Subcutaneous abdominal adipose tissue (tissue), 5 donors: ENCODE data around the gene PPP2R5D.
A peak's percentile ranks its signal among the peaks of the same experiment; 100 is the strongest.
"Not testable (repeated sequence)": the region's sequence is repeated elsewhere in the genome, so short reads cannot be mapped to it uniquely, and the experiment has no call there.

Source experiments
- H3K27ac ChIP-seq: one replicate; pipeline ENCODE4 v1.7.0; 2013; ENCODE audit warnings: low read depth, mild to moderate bottlenecking, inconsistent platforms, low read length, moderate library complexity
- H3K27me3 ChIP-seq, 5 donors: one replicate each; pipeline ENCODE4 v1.7.0; 2013; ENCODE audit warnings: low read length in 5 of 5, inconsistent platforms in 1 of 5; ENCODE audit not compliant: control insufficient read depth in 5 of 5, insufficient read depth in 4 of 5
- H3K36me3 ChIP-seq, 5 donors: one replicate each; pipeline ENCODE4 v1.7.0; 2013; ENCODE audit warnings: low read length in 5 of 5; ENCODE audit not compliant: control insufficient read depth in 5 of 5, insufficient read depth in 5 of 5
- H3K4me1 ChIP-seq, 5 donors: one replicate each; pipeline ENCODE4 v1.7.0; 2013; ENCODE audit warnings: low read length in 5 of 5, mild to moderate bottlenecking in 3 of 5, moderate library complexity in 1 of 5; ENCODE audit not compliant: control insufficient read depth in 5 of 5, insufficient read depth in 5 of 5
- H3K4me3 ChIP-seq, 5 donors: one replicate each; pipeline ENCODE4 v1.7.0; 2013; ENCODE audit warnings: low read length in 5 of 5, low read depth in 1 of 5
- H3K9ac ChIP-seq, 5 donors: one replicate each; pipeline ENCODE4 v1.7.0; 2013; ENCODE audit warnings: low read length in 5 of 5, mild to moderate bottlenecking in 4 of 5, moderate library complexity in 3 of 5
- H3K9me3 ChIP-seq, 5 donors: one replicate each; pipeline ENCODE4 v1.7.0; 2013; ENCODE audit warnings: low read length in 5 of 5; ENCODE audit not compliant: control insufficient read depth in 5 of 5
- donor health status: healthy.
- donor health status: healthy.
- donor health status: healthy.
- donor health status: healthy.
- donor health status: healthy.

PPP2R5D gene

DNA sequence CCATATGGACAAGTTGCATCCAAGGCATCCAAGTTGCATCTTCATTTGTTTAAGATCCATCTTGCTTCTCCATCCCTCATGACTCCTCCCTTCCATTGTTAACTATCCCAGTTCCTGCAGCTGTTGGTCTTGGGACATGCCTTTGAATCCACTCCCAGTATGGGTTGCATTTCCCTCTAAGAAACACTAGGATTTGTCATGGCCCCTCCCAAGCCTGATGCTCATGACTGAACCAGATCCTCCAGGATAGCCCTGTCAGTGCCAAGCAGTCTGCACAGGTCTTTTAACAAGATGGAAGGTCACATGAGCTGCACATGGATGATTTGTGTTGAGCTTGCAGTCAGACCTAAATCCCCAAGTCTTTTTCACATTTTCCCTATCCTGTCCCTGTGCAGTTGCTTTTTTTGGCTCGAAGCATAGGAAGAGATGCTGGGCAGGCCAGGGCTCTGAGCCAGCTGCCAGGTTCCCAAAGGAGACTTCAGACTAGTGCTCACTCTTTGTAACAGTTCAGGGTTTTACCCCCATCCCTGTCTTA, 4.2 kb downstream of the PPP2R5D start:
- Histone ChIP-seq H3K27ac (no peak overlapping the region), H3K9ac (no peak overlapping the region), H3K4me1 (peaks cover 15 to 56% (median 44%) of the 10 kb centered on the region in 5 donors), H3K4me3 (no peak overlapping the region), H3K9me3 (no peaks in the 10 kb centered on the region), H3K27me3 (no peaks in the 10 kb centered on the region), H3K36me3 (peaks cover 0 to 32% (median 24%) of the 10 kb centered on the region in 5 donors)

DNA sequence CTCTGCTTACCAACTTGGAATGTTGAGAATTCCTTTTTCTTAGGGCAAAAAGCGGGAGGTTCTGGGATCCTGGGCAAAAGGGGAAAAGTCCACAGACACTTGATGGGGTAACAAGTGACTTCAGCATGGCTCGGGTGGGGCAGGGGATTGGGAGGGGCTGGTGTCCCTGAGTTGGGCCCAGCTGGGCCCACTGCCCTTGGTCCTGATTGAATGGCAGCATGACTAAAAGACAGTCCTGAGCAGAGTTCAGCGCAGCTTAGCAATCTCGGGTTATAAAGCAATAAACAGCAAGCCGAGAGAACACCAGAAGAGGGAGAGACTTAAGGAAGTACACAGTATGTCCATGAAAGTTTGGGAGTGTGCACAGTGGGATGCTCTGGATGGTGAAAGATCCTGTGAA, 5.6 kb downstream of the PPP2R5D start:
- Histone ChIP-seq H3K9ac (no peak overlapping the region), H3K36me3 (peaks cover 0 to 32% (median 24%) of the 10 kb centered on the region in 5 donors), H3K4me3 (no peak overlapping the region), H3K9me3 (no peaks in the 10 kb centered on the region), H3K4me1 (peaks cover 9 to 49% (median 38%) of the 10 kb centered on the region in 5 donors), H3K27ac (no peak overlapping the region), H3K27me3 (no peaks in the 10 kb centered on the region)

DNA sequence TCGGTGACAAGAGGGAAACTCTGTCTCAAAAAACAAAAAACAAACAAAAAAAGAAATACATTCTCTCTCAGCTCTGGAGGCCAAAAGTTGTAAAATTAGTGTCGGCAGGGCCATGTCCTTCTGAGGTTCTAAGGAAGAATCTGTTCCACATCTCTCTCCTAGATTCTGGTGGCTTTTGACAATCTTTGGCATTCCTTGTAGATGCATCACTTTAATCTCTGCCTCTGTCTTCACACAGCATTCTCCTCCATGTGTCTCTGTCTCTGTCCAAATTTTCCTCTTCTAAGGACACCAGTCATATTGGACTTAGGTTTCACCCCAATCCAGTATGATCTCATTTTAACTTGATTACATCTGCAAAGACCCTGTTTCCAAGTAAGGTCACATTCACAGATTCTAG, 9.1 kb downstream of the PPP2R5D start:
- Histone ChIP-seq H3K9me3 (no peaks in the 10 kb centered on the region), H3K36me3 (peaks cover 0 to 27% (median 24%) of the 10 kb centered on the region in 5 donors), H3K27me3 (no peaks in the 10 kb centered on the region), H3K9ac (no peak overlapping the region), H3K4me3 (no peak overlapping the region), H3K27ac (no peak overlapping the region), H3K4me1 (peaks cover 2 to 14% (median 7%) of the 10 kb centered on the region in 5 donors)

DNA sequence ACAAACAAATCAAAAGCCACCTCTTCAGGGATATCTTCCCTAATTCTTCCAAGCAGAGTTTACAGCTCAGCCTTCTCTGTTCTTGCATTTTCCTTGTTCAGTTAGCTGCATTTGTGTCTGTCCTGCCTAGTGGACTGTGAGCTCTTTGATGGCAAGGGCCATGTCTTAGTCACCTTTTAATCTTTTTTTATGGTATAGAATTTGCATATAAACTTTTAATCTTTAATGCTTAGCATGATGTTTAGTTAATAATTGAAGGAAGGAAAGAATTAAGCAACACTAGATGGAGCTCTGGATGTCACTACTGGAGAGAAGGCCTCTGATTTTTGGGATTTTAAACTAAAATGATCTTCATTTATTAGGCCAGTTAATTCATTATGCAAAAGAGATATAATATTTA, 12.1 kb downstream of the PPP2R5D start:
- Histone ChIP-seq H3K9me3 (no peaks in the 10 kb centered on the region), H3K36me3 (peaks cover 0 to 7% (median 2%) of the 10 kb centered on the region in 5 donors), H3K4me3 (no peak overlapping the region), H3K27me3 (no peaks in the 10 kb centered on the region), H3K4me1 (no peaks in the 10 kb centered on the region), H3K9ac (no peak overlapping the region), H3K27ac (no peak overlapping the region)

DNA sequence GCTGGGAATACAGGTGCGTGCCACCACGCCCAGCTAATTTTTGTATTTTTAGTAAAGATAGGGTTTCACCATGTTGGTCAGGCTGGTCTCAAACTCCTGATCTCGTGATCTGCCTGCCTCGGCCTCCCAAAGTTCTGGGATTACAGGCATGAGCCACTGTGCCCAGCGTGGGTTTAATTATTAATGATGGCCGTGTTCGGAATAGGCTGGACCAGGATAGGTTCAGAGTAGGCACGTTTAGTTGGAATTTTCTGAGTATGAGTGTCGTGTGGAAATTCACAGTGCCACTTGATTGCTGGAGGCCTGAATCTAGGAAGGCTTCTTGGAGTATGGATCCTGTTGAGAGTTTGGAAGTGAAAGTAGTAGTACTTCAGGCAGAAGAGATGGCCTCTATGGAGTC, 13.8 kb downstream of the PPP2R5D start:
- H3K36me3 ChIP-seq, H3K9ac ChIP-seq, H3K4me1 ChIP-seq, H3K9me3 ChIP-seq, H3K4me3 ChIP-seq, H3K27ac ChIP-seq, H3K27me3 ChIP-seq: not testable (repeated sequence)

DNA sequence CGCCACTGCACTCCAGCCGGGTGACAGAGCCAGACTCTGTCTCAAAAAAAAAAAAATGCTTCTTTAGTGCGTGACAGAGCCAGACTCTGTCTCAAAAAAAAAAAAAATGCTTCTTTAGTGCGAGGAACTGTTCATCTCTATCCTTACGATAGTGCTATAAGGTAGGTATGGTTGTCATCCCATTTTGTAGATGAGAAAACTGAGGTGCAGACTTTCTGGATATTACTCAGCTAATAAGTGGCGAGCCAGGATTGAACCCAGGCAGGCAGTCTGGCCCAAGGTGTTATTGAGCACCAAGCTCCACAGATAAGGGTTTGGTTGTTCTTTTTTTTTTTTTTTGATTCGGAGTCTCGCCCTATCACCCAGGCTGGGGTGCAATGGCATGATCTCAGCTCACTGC, 17.5 kb downstream of the PPP2R5D start:
- Histone ChIP-seq H3K4me1 (no peaks in the 10 kb centered on the region), H3K27ac (no peak overlapping the region), H3K9ac (no peak overlapping the region), H3K36me3 (peaks cover 0 to 11% (median 11%) of the 10 kb centered on the region in 5 donors), H3K27me3 (no peaks in the 10 kb centered on the region), H3K9me3 (no peaks in the 10 kb centered on the region), H3K4me3 (no peak overlapping the region)

DNA sequence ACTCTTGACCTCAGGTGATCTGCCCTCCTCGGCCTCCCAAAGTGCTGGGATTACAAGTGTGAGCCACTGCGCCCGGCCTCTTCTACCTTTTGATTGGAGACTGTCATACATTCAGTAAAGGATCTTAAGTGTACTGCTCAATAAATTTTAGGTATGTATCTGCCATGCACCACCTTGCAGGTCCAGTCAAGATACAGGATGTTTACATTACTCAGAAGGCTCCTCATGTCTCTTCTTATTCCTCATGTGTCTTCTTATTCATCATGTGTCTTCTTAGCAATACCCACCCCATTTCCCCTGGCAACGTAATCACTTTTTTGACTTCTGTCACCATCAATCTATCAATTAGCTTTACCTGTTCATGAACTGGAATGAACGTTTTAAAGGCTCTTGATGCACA, 21.5 kb downstream of the PPP2R5D start:
- Histone ChIP-seq H3K27ac (no peak overlapping the region), H3K9me3 (no peaks in the 10 kb centered on the region), H3K27me3 (no peaks in the 10 kb centered on the region), H3K4me3 (no peak overlapping the region), H3K4me1 (no peaks in the 10 kb centered on the region), H3K36me3 (peaks cover 0 to 51% (median 47%) of the 10 kb centered on the region in 5 donors), H3K9ac (no peak overlapping the region)

DNA sequence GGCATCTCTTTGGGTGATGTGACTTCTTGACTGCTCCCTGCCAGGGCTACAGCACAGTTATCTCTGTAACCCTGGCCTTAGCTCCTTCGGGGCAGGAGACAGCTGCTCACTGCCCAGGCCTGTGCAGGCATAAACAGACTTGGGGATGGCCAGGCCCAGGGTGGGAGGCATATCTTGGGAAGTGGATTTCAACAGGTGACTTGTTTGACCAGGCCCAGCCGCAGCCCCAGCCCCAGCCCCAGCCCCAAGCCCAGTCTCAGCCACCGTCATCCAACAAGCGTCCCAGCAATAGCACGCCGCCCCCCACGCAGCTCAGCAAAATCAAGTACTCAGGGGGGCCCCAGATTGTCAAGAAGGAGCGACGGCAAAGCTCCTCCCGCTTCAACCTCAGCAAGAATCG, 21.9 kb downstream of the PPP2R5D start:
- Histone ChIP-seq H3K36me3 (peaks cover 0 to 55% (median 51%) of the 10 kb centered on the region in 5 donors), H3K9me3 (no peaks in the 10 kb centered on the region)

DNA sequence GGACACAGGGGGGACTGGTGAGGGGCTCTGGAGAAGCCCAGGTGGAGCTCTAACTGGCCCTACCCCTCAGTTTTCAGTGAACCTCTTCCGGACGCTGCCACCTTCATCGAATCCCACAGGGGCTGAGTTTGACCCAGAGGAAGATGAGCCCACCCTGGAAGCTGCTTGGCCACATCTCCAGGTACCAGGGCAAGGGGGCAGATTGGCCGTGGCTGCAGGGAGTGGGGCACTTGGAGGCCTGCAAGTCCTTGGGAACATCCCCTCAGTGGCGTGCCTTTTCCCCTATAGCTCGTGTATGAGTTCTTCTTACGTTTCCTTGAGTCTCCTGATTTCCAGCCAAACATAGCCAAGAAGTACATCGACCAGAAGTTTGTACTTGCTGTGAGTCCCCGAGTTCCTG, 22.8 kb downstream of the PPP2R5D start:
- Histone ChIP-seq H3K27me3 (no peaks in the 10 kb centered on the region), H3K9me3 (no peaks in the 10 kb centered on the region), H3K4me1 (no peaks in the 10 kb centered on the region), H3K36me3 (peaks cover 0 to 63% (median 58%) of the 10 kb centered on the region in 5 donors), H3K9ac (no peak overlapping the region), H3K27ac (no peak overlapping the region), H3K4me3 (no peak overlapping the region)

More for the DNA sequence above, 21.9 kb downstream of the PPP2R5D start:
- Histone ChIP-seq H3K27me3 (no peaks in the 10 kb centered on the region), H3K4me3 (no peak overlapping the region), H3K4me1 (no peaks in the 10 kb centered on the region), H3K9ac (peak overlapping the region in 1 of 5 donors; percentile 18), H3K27ac (no peak overlapping the region)

DNA sequence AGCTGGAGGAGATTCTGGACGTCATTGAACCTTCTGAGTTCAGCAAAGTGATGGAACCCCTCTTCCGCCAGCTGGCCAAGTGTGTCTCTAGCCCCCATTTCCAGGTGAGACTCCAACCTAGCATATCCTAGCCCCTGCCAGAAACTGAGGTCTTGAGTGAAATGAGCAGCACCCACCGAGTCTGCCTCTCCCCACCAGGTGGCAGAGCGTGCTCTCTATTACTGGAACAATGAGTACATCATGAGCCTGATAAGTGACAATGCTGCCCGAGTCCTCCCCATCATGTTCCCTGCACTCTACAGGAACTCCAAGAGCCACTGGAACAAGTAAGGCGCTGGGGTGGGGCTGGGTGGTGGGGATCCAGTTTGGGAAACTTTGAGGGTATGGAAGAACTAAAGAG, 24.8 kb downstream of the PPP2R5D start:
- Histone ChIP-seq H3K4me3 (no peak overlapping the region), H3K27ac (no peak overlapping the region), H3K4me1 (peaks cover 7 to 13% (median 12%) of the 10 kb centered on the region in 5 donors), H3K27me3 (no peaks in the 10 kb centered on the region), H3K9me3 (no peaks in the 10 kb centered on the region), H3K36me3 (peaks cover 0 to 66% (median 61%) of the 10 kb centered on the region in 5 donors), H3K9ac (no peak overlapping the region)
